GM12891 (cell line): ENCODE results near the gene COPS7A.

Experiments
- POLR2AphosphoS5 ChIP-seq: IDR thresholded peaks from 2 replicates; pipeline ENCODE4 v1.6.1; 2011; ENCODE audit warnings: low read depth, low read length, control low read depth
- SPI1 ChIP-seq: IDR thresholded peaks from 2 replicates; pipeline ENCODE4 v1.6.1; 2011; ENCODE audit warnings: low read depth, low read length, control low read depth

- TF ChIP-seq SPI1 (no peak), POLR2AphosphoS5 (no peak)
Measured at GRCh38 chr12:6676962-6677361, 46.9 kb upstream of the COPS7A start.
